MCF 10A (cell line): ENCODE results near the gene LPP. TPM values are rescaled to one million over a fixed set of nuclear protein-coding genes. Genes with fewer than 3 reads are reported as not detected.

Experiments used
- BruUV-seq: library from RNA; stranded (reverse); fragments of 400-500 nt; replicated peaks from 2 replicates; lab custom pipeline; 2021; lab: Mats Ljungman, UMichigan
- CTCF ChIA-PET: fragments of 300-600 bp; sonication (Branson Sonifier 250); formaldehyde crosslinking; extraction: SDS; loops from one replicate; lab custom pipeline; 2021; ENCODE audit warnings: antibody characterized with exemption, inconsistent platforms; lab: Yijun Ruan, JAX
- POLR2A ChIA-PET: fragments of 300-600, 350-650 bp; sonication (Branson Sonifier 250); formaldehyde crosslinking; extraction: SDS; loops from one replicate; lab custom pipeline; 2020; ENCODE audit warnings: antibody characterized with exemption, inconsistent platforms; lab: Yijun Ruan, JAX
- DNase-seq: peaks from one replicate; pipeline ENCODE4 v3.0.0-alpha.2; 2018; ENCODE audit not compliant: unreplicated experiment
- H3K27ac Mint-ChIP-seq: one replicate; pipeline ENCODE4 v1.8.0; 2022; ENCODE audit warnings: mild to moderate bottlenecking, low read depth, mixed read lengths; ENCODE audit not compliant: unreplicated experiment
- H3K27me3 Mint-ChIP-seq: one replicate; pipeline ENCODE4 v1.8.0; 2022; ENCODE audit warnings: mixed read lengths; ENCODE audit not compliant: insufficient read depth, unreplicated experiment
- H3K36me3 Mint-ChIP-seq: one replicate; pipeline ENCODE4 v1.8.0; 2022; ENCODE audit warnings: mild to moderate bottlenecking, moderate library complexity, mixed read lengths; ENCODE audit not compliant: insufficient read depth, unreplicated experiment
- H3K4me1 Mint-ChIP-seq: one replicate; pipeline ENCODE4 v1.8.0; 2022; ENCODE audit warnings: mixed read lengths; ENCODE audit not compliant: insufficient read depth, unreplicated experiment
- H3K4me3 Mint-ChIP-seq: one replicate; pipeline ENCODE4 v1.8.0; 2022; ENCODE audit warnings: mild to moderate bottlenecking, moderate library complexity, mixed read lengths; ENCODE audit not compliant: unreplicated experiment
- H3K9me3 Mint-ChIP-seq: one replicate; pipeline ENCODE4 v1.8.0; 2022; ENCODE audit warnings: mixed read lengths; ENCODE audit not compliant: unreplicated experiment
- intact Hi-C: fragments of 100-400 bp; cut with micrococcal nuclease; formaldehyde crosslinking; loops from 2 replicates; pipeline ENCODE4 v1.14.1; 2022
- total RNA-seq: library from RNA; stranded (reverse); gene quantifications from 2 replicates; pipeline ENCODE4 v1.2.3, GENCODE V29; 2022
- TF ChIP-seq, protein P1 (sequence below): fragments of 200-600 bp; IDR thresholded peaks from one replicate; pipeline ENCODE4 v1.8.0; 2022; ENCODE audit warnings: antibody characterized with exemption, mild to moderate bottlenecking; ENCODE audit not compliant: unreplicated experiment

The LPP gene
- total RNA-seq, 1 experiment from 2014 or later: 117 TPM

- no peaks in the 10 kb centered on the region for H3K27me3 Mint-ChIP-seq
- no peak overlapping the region for H3K27ac Mint-ChIP-seq
- DNase-seq: no peak
- intact Hi-C loops: no loop called here
- H3K9me3 Mint-ChIP-seq: no peaks in the 10 kb centered on the region
- no peak overlapping the region for H3K4me3 Mint-ChIP-seq
- no peaks in the 10 kb centered on the region for H3K4me1 Mint-ChIP-seq
- no peaks in the 10 kb centered on the region for H3K36me3 Mint-ChIP-seq
- POLR2A ChIA-PET: no interaction called here
- TF ChIP-seq, protein P1, sequence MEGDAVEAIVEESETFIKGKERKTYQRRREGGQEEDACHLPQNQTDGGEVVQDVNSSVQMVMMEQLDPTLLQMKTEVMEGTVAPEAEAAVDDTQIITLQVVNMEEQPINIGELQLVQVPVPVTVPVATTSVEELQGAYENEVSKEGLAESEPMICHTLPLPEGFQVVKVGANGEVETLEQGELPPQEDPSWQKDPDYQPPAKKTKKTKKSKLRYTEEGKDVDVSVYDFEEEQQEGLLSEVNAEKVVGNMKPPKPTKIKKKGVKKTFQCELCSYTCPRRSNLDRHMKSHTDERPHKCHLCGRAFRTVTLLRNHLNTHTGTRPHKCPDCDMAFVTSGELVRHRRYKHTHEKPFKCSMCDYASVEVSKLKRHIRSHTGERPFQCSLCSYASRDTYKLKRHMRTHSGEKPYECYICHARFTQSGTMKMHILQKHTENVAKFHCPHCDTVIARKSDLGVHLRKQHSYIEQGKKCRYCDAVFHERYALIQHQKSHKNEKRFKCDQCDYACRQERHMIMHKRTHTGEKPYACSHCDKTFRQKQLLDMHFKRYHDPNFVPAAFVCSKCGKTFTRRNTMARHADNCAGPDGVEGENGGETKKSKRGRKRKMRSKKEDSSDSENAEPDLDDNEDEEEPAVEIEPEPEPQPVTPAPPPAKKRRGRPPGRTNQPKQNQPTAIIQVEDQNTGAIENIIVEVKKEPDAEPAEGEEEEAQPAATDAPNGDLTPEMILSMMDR: no peak
- CTCF ChIA-PET: no interaction called here
- BruUV-seq: no TSS peak
These were observed 292.8 kb downstream of the LPP start for GRCh38 chr3:188446766-188447165.

DNA sequence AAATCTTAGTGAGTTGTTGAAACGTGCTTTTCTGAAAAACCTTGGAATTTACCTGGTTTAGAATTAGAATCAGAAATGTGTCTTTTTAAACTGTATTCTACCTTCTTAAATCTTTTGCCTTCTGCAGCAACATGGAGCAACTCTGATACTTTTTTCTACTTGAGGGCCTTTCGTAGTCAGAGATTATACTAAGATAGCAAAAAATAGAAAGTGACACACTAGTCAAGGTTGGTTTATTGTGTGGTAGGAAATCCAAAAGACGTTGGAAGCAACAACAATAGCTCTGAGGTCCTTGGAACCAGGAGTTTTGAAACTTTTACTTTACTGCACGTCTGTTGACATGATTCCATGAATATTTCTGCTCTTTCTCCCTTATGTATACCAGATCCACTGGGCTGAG is 294.9 kb downstream of the LPP start:
- TF ChIP-seq, protein P1: no peak
- no peaks in the 10 kb centered on the region for H3K4me1 Mint-ChIP-seq
- no peak for DNase-seq
- CTCF ChIA-PET: no interaction called here
- H3K36me3 Mint-ChIP-seq: no peaks in the 10 kb centered on the region
- POLR2A ChIA-PET: no interaction called here
- intact Hi-C loops: no loop called here
- no peak overlapping the region for H3K27ac Mint-ChIP-seq
- no peaks in the 10 kb centered on the region for H3K9me3 Mint-ChIP-seq
- H3K27me3 Mint-ChIP-seq: no peaks in the 10 kb centered on the region
- H3K4me3 Mint-ChIP-seq: no peak overlapping the region
- BruUV-seq: no TSS peak

- TF ChIP-seq, protein P1: no peak
- BruUV-seq: no TSS peak
- no peaks in the 10 kb centered on the region for H3K9me3 Mint-ChIP-seq
- POLR2A ChIA-PET: no interaction called here
- DNase-seq: no peak
- intact Hi-C loops: no loop called here
- no peaks in the 10 kb centered on the region for H3K36me3 Mint-ChIP-seq
- no peaks in the 10 kb centered on the region for H3K27me3 Mint-ChIP-seq
- H3K4me3 Mint-ChIP-seq: no peak overlapping the region
- H3K4me1 Mint-ChIP-seq: no peaks in the 10 kb centered on the region
- CTCF ChIA-PET: interaction anchor here (0.6 kb wide), 1 partner anchor 114 kb away, joined by 3 read pairs; no protein-coding TSS in a partner anchor
- no peak overlapping the region for H3K27ac Mint-ChIP-seq
These were observed 295.5 kb downstream of the LPP start for GRCh38 chr3:188449421-188449820.

DNA sequence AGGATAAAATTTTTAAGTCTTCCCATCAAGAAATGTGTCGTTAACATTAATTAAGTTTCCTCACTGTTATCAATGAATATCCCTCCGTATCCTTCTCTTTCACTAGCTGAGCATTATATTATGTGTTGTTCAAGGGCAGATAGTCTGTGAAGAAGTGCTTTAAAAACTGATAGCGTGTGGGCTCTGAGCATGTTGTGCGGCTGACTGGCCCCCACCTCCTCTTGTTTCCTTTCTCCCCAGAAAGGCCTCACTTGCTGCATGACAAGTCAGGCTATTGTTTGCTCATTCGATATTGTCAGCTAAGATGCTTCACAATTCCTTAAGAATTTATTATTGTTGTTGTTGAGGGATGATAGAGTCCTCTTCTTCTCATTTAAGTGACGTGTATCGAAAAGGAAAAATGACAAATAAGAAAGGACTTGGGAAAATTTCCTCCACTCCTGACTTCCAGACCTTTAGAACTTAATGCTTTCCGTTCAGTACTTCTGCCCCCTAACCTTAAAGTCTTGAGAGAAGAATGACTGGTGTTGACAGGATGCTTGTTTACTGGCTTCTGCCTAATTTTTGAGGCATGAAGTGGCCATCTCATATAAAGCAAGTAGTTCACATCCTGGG is 298.3 kb downstream of the LPP start:
- ChIA-PET CTCF (no interaction called here), POLR2A (interaction anchor here (0.9 kb wide), 1 partner anchor 20 kb away, joined by 4 read pairs; no protein-coding TSS in a partner anchor)
- TF ChIP-seq, protein P1: no peak
- H3K36me3 Mint-ChIP-seq: no peaks in the 10 kb centered on the region
- no peaks in the 10 kb centered on the region for H3K4me1 Mint-ChIP-seq
- H3K9me3 Mint-ChIP-seq: no peaks in the 10 kb centered on the region
- H3K27ac Mint-ChIP-seq: no peak overlapping the region
- no TSS peak for BruUV-seq
- H3K4me3 Mint-ChIP-seq: no peak overlapping the region
- DNase-seq: no peak
- intact Hi-C loops: no loop called here
- H3K27me3 Mint-ChIP-seq: no peaks in the 10 kb centered on the region
